Activated CD8-positive, alpha-beta memory T cell treated with anti-CD3 and anti-CD28 coated beads, Interleukin-2, amount 10 ng/mL, durations not matched to agents 7 days and 5 days (primary cell): Measurements from ENCODE around the gene C21orf91. TPM values are rescaled to one million over a fixed set of nuclear protein-coding genes. Genes with fewer than 3 reads are reported as not detected.

Source experiments
- ATAC-seq: fragments of 150-1000 bp; cut with Tn5 transposase; one replicate; pipeline ENCODE4 v1.10.0; 2021; ENCODE audit warnings: moderate library complexity
- CTCF ChIA-PET: fragments of 350-600 bp; sonication (Branson Sonifier 250); formaldehyde crosslinking; loops from one replicate; lab custom pipeline; 2021; ENCODE audit warnings: antibody characterized with exemption; lab: Charles Lee
- DNase-seq: peaks from one replicate; pipeline ENCODE4 v3.0.0-alpha.2; 2020
- H3K27ac Mint-ChIP-seq: one replicate; pipeline ENCODE4 v1.8.0; 2021; ENCODE audit warnings: mild to moderate bottlenecking, mixed read lengths
- H3K27me3 Mint-ChIP-seq: one replicate; pipeline ENCODE4 v1.8.0; 2021; ENCODE audit warnings: mixed read lengths
- H3K36me3 Mint-ChIP-seq: one replicate; pipeline ENCODE4 v1.8.0; 2021; ENCODE audit warnings: mild to moderate bottlenecking, mixed read lengths
- H3K4me1 Mint-ChIP-seq: one replicate; pipeline ENCODE4 v1.8.0; 2021; ENCODE audit warnings: mixed read lengths
- H3K4me3 Mint-ChIP-seq: one replicate; pipeline ENCODE4 v1.8.0; 2021; ENCODE audit warnings: mild to moderate bottlenecking, moderate library complexity, mixed read lengths
- H3K9me3 Mint-ChIP-seq: one replicate; pipeline ENCODE4 v1.8.0; 2022; ENCODE audit warnings: low read depth, mixed read lengths
- total RNA-seq, 2 experiments: library from RNA; stranded (reverse); gene quantifications; one replicate each; pipeline ENCODE4 v1.2.3, GENCODE V29; 2021

The C21orf91 gene
- total RNA-seq, 2 experiments from 2014 or later: 63.6 to 88.7 TPM

DNA sequence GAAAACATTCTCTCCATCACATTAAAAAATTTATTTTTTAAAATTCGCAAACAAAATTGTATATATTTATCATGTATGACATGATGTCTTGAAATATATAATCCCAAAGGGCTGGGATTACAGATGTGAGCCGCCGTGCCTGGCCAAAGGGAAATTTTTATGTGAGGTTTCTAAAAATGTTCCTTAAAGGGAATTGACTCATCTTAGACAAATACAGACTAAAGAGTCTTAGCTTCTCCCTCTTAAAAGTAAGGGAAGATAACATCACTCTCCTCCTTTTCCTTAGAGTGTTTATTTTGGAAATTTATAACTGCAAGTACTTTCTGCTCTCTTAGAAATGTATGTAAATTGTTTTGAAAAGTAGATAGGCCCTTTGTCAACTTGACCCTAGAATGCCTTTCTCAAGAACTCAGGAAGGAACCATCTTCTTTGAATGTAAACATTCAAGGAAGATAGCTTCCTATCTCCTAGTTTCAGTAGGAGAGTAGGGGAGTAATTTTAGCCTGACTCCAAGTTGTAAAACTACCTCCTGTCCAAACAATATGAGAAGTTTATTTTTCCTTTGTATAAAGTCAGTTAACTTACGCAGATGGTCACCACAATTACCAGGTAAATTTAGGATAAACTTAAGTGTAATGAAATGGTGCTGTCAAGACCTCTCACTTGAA lies 59.5 kb downstream of the C21orf91 start:
- no peak for DNase-seq
- Mint-ChIP-seq H3K27me3 (no peaks in the 10 kb centered on the region), H3K27ac (no peak overlapping the region), H3K9me3 (peaks cover 5% of the 10 kb centered on the region), H3K4me3 (no peak overlapping the region), H3K4me1 (no peaks in the 10 kb centered on the region), H3K36me3 (peaks cover 4% of the 10 kb centered on the region)
- CTCF ChIA-PET: no interaction called here
- ATAC-seq: no peak

DNA sequence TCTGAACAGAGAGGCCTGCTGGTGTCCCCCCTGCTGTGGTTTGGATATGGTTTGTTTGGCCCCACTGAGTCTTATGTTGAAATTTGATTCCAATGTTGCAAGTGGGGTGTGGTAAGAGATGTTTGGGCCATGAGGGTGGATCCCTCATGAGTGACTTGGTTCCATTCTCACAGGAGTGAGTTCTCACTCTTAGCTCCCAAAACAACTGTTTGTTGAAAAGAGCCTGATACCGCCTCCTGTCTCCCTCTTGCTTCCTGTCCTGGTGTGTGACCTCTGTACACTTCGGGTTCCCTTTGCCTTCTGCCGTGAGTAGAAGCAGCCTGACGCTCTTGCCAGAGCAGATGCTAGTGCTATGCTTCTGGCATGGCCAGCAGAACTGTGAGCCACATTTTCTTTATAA lies 60.5 kb downstream of the C21orf91 start:
- no peaks in the 10 kb centered on the region for H3K27me3 Mint-ChIP-seq
- ATAC-seq: no peak
- H3K27ac Mint-ChIP-seq: no peak overlapping the region
- H3K4me3 Mint-ChIP-seq: no peak overlapping the region
- peaks cover 2% of the 10 kb centered on the region for H3K9me3 Mint-ChIP-seq
- CTCF ChIA-PET: no interaction called here
- peaks cover 2% of the 10 kb centered on the region for H3K36me3 Mint-ChIP-seq
- no peaks in the 10 kb centered on the region for H3K4me1 Mint-ChIP-seq
- no peak for DNase-seq

DNA sequence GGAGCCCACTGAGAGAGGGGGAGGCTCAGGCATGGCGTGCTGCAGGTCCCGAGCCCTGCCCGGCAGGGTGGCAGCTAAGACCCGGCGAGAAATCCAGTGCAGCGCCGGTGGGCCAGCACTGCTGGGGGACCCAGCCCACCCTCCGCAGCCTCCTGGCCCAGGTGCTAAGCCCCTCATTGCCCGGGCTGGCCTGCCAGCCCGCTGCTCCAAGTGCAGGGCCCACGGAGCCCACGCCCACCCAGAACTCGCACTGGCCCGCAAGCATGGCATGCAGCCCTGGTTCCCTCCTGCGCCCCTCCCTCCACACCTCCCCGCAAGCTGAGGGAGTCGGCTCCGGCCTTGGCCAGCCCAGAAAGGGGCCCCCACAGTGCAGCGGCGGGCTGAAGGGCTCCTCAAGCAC lies 61.5 kb downstream of the C21orf91 start:
- H3K27ac Mint-ChIP-seq: no peak overlapping the region
- CTCF ChIA-PET: interaction anchor here (0.5 to 2.1 kb wide), 2 partner anchors 24 to 219 kb away, joined by 3 to 4 read pairs; no protein-coding TSS in a partner anchor

DNA sequence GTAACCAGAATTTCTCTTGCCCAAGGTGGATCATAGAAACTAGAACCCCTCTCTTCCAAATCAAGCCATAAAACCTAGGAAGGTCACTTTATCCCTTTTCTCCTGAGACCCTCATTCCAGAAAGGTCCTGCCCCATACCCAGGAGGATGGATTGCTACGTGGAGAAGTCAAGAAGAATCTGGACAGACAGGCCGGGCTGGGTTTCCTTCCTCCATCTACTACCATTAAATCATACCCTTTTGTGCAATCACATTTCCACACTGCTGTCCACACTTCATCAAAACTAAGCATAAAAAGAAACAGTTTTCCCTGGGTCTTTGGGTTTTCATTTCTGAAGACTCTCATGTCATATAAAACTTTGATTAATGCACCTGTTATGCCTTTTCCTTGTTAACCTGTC lies 65.4 kb downstream of the C21orf91 start:
- Mint-ChIP-seq H3K4me1 (no peaks in the 10 kb centered on the region), H3K27me3 (no peaks in the 10 kb centered on the region), H3K9me3 (peaks cover 2% of the 10 kb centered on the region), H3K4me3 (no peak overlapping the region), H3K36me3 (peaks cover 2% of the 10 kb centered on the region), H3K27ac (no peak overlapping the region)
- DNase-seq: no peak
- CTCF ChIA-PET: no interaction called here
- no peak for ATAC-seq

More for the DNA sequence above, 61.5 kb downstream of the C21orf91 start:
- H3K4me1 Mint-ChIP-seq: no peaks in the 10 kb centered on the region
- H3K27me3 Mint-ChIP-seq: no peaks in the 10 kb centered on the region
- no peak for DNase-seq
- H3K9me3 Mint-ChIP-seq: peaks cover 2% of the 10 kb centered on the region
- no peak for ATAC-seq
- no peak overlapping the region for H3K4me3 Mint-ChIP-seq
- peaks cover 2% of the 10 kb centered on the region for H3K36me3 Mint-ChIP-seq

DNA sequence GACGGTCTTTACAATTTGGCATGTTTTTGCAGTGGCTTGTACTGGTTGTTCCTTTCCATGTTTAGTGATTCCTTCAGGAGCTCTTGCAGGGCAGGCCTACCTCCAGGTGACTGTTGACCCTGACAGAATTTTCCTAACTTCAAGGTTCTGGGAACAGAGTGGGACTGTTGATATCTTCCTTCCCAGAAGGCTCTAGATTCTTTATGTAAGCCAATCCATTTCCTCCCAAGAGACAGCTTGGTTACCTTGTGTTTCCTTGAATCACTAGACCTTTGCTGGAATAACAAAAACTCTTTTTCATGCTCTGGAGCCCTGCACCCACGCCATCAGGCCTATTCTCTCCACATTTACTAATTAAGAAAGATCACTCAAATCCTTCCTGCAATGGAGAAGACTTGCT lies 67.0 kb downstream of the C21orf91 start:
- H3K36me3 Mint-ChIP-seq: peaks cover 2% of the 10 kb centered on the region
- H3K9me3 Mint-ChIP-seq: peaks cover 2% of the 10 kb centered on the region
- no peak for DNase-seq
- ATAC-seq: no peak
- CTCF ChIA-PET: no interaction called here
- no peaks in the 10 kb centered on the region for H3K4me1 Mint-ChIP-seq
- peak overlapping the region; percentile 26 for H3K27ac Mint-ChIP-seq
- no peak overlapping the region for H3K4me3 Mint-ChIP-seq
- no peaks in the 10 kb centered on the region for H3K27me3 Mint-ChIP-seq

DNA sequence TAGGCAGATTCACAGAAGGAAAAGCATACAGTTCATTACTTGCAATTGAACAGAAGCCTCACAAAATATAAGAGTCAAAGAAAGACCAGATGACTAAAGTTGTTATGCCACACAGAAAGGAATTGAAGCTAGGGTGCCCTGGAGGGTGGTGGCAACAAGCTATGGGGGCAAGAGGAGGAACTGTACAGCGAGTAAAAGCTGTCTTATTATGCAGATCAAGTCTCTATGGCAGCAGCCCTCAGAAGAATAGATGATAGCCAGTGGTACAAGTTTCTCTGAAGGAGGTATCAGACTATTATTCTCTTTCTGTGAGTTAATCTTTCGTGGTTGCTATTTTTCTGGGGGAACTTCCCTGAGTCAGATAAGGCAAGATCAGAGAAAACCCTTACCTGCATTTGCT lies 72.2 kb downstream of the C21orf91 start:
- no peak overlapping the region for H3K4me3 Mint-ChIP-seq
- H3K4me1 Mint-ChIP-seq: peaks cover 2% of the 10 kb centered on the region
- DNase-seq (no peak), ATAC-seq (no peak)
- peaks cover 6% of the 10 kb centered on the region for H3K9me3 Mint-ChIP-seq
- H3K27me3 Mint-ChIP-seq: no peaks in the 10 kb centered on the region
- H3K36me3 Mint-ChIP-seq: peaks cover 10% of the 10 kb centered on the region
- no peak overlapping the region for H3K27ac Mint-ChIP-seq
- CTCF ChIA-PET: no interaction called here

DNA sequence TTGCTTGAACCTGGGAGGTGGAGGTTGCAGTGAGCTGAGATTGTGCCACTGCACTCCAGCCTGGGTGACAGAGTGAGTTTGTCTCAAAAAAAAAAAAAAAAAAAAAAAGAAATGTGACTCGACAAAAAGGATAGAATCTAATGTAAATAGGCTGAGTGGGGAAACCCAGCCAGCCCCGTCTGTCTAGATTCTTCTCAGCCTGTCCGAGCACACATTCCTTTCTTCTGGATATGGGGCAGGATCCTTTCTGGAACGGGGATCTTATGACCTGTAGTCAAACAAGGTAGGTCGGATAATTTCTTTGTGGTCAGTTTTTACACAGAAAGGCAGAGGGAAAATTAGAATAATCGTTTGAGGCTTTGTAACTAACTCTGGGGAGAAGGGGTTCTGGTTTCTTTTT lies 74.1 kb downstream of the C21orf91 start:
- Mint-ChIP-seq H3K27me3 (no peaks in the 10 kb centered on the region), H3K36me3 (peaks cover 17% of the 10 kb centered on the region), H3K4me3 (no peak overlapping the region), H3K4me1 (peaks cover 9% of the 10 kb centered on the region), H3K27ac (no peak overlapping the region), H3K9me3 (peaks cover 8% of the 10 kb centered on the region)
- CTCF ChIA-PET: interaction anchor here (0.7 kb wide), 1 partner anchor 99 kb away, joined by 3 read pairs; no protein-coding TSS in a partner anchor
- no peak for ATAC-seq
- DNase-seq: no peak

DNA sequence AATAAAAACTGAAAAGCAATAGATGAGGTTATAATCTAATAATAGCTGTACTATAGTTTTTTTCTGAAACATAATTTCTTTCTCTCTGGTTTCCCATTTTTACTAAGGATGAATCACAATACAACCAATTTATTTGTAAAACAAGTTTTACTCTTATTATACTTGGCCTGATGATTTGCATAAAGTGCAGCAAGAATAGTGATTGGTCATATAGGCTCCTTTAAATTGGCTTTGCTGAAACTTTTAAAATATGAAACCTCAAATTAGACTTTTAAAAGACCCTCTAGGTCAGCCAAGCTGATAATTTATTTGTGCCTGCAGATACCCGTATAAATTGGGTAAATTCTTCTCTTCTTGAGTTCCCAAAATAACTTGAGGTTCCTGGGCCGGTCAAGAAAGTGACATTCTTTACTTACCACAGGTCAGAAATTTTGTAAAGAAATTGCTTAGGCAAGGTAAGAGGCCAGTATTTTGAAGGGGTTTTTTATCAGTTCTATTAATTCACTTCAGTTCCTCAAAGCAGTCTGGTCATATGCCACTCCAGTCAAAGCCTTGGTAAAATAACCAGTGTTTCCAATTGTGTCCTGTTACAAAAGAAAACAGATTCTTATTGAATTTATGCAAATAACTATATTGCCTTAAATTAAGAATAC lies 76.1 kb downstream of the C21orf91 start:
- Mint-ChIP-seq H3K27ac (no peak overlapping the region), H3K27me3 (no peaks in the 10 kb centered on the region), H3K4me1 (peaks cover 9% of the 10 kb centered on the region), H3K36me3 (peaks cover 17% of the 10 kb centered on the region), H3K4me3 (no peak overlapping the region), H3K9me3 (peaks cover 10% of the 10 kb centered on the region)
- CTCF ChIA-PET: no interaction called here
- DNase-seq: no peak
- no peak for ATAC-seq

DNA sequence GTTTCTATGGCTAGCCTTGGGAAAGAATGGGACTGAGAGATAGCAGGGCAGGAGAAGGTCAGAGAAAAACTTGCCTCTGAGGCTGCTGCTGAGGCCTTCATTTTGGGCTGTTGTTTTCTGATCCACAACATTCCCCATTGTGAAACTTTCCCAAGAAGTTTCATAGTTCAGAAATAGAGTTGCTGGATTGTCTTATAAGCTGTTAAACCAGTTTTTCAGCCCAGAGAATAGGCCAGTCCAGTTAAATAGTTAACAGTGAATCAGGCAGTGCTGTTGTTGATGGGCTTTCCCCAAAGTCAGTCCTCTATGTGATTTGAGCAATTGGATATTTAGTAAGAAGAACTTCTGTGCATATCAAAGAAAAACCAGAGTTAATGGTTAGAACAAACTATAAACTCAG lies 77.0 kb downstream of the C21orf91 start:
- peaks cover 17% of the 10 kb centered on the region for H3K36me3 Mint-ChIP-seq
- no peak overlapping the region for H3K4me3 Mint-ChIP-seq
- peaks cover 11% of the 10 kb centered on the region for H3K9me3 Mint-ChIP-seq
- H3K4me1 Mint-ChIP-seq: peaks cover 9% of the 10 kb centered on the region
- DNase-seq (no peak), ATAC-seq (no peak)
- no peaks in the 10 kb centered on the region for H3K27me3 Mint-ChIP-seq
- CTCF ChIA-PET: no interaction called here
- no peak overlapping the region for H3K27ac Mint-ChIP-seq

Other genes starting within 250 kb of the C21orf91 start
- 10 to 100 TPM; 57.5 to 65.8 TPM for gene BTG3, start 206.5 kb downstream of the C21orf91 start, total RNA-seq